Glomerular visceral epithelial cell (primary cell): ENCODE results near the gene CTDSPL.
A peak's percentile ranks its signal among the peaks of the same experiment; 100 is the strongest.
"Not testable (repeated sequence)": the region's sequence is repeated elsewhere in the genome, so short reads cannot be mapped to it uniquely, and the experiment has no call there.

ENCODE experiments used
- DNase-seq: peaks from one replicate; pipeline ENCODE4 v3.0.0-alpha.2; 2016; ENCODE audit errors: extremely low spot score

Gene CTDSPL

DNA sequence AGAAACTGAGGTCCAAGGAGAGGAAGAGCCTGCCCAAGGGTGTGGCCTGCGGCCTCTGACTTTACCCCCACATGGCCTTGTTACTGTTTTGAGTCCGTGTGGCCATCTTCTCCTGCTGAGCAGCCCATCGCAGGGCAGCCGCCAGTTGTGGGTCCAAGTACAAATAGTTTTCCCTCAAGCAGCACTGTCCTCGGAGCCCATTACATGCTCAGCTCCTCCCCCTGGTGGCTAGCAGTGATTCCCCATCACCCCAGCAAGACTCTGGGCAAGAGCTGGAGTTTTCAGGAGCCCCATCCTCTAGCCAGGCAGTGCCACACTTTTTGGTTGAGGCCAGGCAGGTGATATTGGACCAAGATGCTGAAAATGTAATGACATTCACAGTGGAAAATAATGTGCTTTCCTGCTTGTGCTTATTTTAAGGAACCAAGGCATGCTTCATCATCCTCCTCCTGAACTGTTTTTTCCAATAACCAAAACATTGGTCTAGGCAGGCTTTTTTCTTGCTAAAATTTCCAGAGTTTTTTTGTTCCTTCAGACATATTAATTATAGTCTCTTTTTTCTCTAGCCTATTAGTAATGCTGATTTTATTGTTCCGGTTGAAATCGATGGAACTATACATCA, 105.7 kb downstream of the CTDSPL start:
- peak; percentile 57 for DNase-seq

- DNase-seq, result no peak
Measured at GRCh38 chr3:37968199-37968598, 106.5 kb downstream of the CTDSPL start.

- no peak for DNase-seq
Measured at GRCh38 chr3:37968813-37969595, 107.3 kb downstream of the CTDSPL start.

- no peak for DNase-seq
Measured at GRCh38 chr3:37969596-37970100, 108.0 kb downstream of the CTDSPL start.

DNA sequence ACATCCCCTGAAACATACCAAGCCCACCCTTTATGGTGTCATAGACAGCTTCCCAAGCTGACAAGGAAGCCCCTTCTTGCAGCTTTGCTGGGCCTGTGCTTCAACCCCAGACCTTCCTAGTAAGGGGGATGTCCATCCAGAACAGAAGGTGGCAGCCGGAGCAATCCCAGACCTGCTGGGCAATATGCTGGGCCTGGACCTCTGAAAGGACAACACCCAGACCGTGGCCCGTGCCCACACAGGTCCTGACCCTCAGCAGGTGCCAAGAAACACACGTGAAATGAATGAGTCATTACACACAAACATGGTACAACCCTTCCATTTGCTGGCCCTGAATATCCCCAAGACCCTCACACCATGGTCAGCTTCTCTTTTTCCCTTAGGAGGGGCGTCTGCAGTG, 109.1 kb downstream of the CTDSPL start:
- no peak for DNase-seq

GRCh38 chr3:37971467-37971866, 109.8 kb downstream of the CTDSPL start:
- no peak for DNase-seq

DNA sequence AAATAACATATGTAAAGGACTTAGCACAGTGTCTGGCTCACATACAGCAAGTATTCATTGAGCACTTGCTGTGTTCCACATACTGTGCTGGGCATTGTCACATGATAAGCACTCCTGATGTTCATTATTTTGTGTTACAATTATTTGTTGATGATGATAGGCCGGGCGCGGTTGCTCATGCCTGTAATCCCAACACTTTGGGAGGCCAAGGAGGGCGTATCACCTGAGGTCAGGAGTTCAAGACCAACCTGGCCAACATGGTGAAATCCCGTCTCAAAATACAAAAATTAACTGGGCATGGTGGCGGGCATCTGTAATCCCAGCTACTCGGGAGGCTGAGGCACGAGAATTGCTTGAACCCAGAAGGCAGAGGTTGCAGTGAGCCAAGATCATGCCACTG, 110.4 kb downstream of the CTDSPL start:
- DNase-seq, result not testable (repeated sequence)

DNA sequence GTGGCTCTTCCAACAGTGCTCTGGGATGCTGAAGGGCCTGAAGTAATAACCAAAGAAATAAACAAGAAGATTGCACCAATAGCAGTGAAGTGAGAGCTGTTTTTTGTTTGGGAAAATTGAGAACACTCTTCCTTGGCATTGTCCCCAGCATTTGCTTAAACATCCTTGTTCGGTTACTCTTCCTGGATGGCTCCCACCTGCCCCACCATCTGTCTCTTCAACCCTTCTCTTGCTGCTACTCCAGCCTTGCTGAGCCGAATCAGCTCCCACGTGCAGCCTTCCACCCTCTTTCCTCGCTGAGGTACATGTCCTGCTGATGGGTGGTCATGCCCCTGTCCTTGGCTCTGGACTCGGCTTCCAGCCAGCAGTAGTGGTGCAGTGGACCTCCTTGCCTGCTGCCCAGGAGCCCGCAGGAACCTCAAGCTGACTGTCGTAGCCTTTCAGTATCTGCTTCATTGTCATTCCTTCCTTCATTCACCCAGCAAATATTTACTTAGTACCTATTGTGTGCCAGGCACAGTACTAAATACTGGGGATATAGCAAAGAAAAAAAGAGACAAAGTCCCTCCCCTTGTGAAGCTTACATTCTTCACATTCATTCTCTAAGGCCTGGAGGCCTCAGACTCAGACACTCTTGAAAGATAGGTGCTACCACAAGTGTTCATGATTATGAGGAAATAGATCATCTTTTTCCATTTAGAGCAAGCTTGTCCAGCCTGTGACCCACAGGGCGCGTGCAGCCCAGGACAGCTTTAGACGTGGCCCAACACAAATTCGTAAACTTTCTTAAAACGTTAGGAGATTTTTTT, 111.8 kb downstream of the CTDSPL start:
- DNase-seq, result no peak

- DNase-seq, result peak; percentile 44
Measured at GRCh38 chr3:37974121-37975083, 112.7 kb downstream of the CTDSPL start.

DNA sequence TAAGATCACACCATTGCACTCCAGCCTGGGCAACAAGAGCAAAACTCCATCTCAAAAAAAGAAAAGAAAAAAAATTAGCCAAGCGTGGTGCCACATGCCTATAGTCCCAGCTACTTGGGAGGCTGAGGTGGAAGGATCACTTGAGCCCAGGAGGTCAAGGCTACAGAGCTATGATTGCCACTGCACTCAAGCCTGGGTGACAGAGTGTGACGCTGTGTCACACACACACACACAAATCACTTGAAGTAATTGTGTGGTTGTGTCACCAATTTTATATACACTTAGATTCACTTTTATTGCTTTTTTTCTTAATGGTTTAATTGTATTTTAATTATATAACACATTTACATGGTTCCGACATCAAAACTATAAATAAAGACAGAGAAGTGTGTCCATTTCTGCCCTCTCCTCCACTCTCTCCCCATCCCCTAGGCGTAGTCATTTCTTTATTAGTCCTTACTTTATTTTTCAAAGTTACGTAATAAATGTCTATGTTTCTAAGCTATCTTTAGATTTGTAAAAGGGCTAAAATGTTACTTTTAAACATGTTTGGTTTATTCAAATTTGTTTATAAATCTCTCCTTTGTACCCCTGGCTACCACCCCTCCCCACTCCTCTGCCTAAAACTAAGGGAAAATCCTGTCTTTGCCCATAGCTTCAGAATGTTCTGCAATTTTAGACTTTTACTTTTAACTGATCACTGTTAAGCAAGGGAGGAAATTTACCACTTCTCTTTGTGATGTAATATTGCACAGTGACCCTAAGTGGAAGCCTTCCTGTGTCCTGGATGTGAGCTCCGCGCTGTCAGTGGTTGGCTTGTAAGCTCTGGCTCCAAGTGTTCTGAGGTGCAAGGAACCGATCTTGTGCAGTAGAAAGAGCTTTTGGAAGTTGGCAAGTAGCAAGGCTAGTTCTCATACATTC, 118.1 kb downstream of the CTDSPL start:
- no peak for DNase-seq

GRCh38 chr3:37980462-37981347, 119.0 kb downstream of the CTDSPL start:
- no peak for DNase-seq

DNA sequence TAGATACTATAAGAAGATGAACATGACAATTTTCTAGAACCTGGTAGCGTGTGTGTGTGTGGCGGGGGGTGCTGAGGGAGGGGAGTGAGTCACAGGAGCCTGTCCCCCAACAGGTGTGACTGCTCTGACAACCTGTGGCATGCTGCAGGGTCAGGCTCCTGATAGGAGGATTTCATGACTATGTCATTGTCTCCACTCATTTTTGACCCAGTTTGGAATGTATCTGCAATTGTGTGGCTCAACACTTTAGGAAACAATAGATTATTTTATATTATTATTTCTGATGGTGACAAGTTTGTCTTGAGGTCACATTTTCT, 119.6 kb downstream of the CTDSPL start:
- no peak for DNase-seq

- DNase-seq, result no peak
Measured at GRCh38 chr3:37982331-37982730, 120.7 kb downstream of the CTDSPL start.

DNA sequence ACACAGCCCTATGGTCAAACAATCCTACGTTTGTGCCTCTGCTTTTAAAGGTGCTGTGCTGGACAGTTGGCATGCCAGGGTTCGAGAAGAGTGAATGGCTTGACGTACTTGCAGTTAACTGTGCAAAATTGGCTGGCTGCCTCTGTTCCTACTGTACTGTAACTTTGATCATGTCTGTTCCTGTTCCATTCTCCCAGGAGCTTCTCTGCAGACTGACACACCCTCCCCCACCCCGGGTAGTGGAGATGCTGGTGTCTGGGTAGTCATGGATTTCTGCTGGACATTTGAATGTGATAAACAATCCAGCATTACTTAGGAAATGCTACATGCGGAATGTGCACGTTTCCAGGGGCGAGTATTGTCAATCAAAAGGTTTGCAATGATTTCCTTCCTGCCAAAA, 122.4 kb downstream of the CTDSPL start:
- no peak for DNase-seq

GRCh38 chr3:37984596-37984995, 122.9 kb downstream of the CTDSPL start:
- no peak for DNase-seq

GRCh38 chr3:37985637-37986320, 124.1 kb downstream of the CTDSPL start:
- no peak for DNase-seq

DNA sequence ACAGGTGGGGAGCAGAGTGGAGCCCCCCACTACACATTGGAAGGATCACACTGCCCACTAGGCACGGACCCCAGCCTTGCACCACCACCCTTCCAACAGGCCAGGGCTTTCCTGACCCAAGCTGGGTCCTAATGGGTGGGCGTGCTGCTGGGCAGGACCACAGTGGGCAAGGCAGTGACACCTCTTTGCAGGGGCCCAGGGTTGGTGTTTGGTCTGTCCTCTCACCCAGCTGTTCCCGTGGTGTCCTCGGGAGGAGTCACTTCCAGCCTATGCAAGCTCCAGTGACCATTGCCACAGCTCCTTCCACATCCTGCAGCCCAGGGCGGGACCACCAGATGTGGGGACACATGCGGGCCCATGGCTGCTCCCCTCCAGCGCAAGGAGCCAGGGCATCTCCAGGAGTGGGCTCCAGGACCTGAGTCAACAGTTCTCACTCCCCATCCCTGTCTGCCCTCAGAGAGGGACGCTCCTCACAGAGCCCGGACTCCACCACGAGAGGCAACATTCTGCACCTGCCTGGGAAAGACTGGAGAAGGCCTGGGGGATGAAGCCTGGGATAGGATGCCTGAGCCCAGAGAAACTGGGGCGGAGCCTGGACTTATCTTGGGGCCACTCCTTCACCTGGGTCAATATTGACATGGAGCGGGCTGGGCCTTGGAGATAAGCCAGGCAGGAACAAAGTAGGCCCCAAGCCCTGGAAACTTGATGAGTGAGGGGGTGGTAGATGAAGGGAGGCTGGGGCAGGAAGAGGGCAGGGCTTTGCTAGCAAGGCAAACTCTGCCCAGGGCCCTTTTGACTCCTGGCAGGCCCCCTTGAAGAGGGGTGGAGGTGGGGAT, 125.0 kb downstream of the CTDSPL start:
- DNase-seq, result no peak

DNA sequence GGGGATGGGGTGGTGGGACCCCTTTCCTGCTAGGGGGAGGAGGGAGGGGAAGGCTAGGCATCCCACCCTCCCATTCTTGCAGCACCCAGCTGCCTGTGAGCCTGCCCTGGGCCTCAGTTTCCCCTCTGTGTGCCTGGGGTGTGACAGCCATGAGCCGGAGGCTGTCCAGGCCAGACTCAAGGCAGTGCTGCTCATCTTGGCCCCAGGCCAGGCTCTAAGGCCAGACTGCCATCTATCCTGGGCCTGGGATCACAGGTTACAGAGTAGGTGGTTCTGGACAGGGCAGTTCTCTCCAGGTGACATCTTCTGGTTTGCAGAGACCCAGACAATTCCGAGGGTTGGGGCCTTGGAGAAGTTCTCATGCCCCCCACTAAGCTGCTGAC, 125.6 kb downstream of the CTDSPL start:
- no peak for DNase-seq
